CD4-positive, alpha-beta T cell treated with Interleukin-21 for 1 hour (primary cell): ENCODE data around the gene ZNF729.
"Not testable (repeated sequence)": the region's sequence is repeated elsewhere in the genome, so short reads cannot be mapped to it uniquely, and the experiment has no call there.

Experiments
- DNase-seq: peaks from one replicate; pipeline ENCODE4 v3.0.0-alpha.2; 2020

Gene ZNF729

GRCh38 chr19:22286151-22286810 is at the start of gene ZNF729:
ZNF729 (plus strand) TSS chr19:22286441; CDS start chr19:22286526, 85 bp downstream.
- no peak for DNase-seq

DNA sequence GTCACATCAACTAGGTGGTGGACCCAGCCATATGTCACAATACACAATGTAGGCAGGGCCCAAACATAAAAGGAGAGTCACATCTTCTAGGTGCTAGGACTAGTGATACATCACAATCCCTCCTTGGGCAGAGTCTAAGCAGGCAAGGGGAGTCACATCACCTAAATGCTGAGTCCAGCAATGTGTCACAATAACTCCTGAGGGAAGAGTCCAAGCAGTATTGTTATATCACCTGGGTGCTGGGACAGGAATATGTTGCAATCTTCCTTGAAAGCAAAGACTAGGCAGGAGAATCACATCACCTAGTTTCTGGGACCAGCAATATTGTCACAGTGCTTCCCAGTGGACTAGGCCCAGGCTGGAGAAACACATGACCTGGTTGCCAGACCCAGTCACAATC is 29.4 kb upstream of the ZNF729 start:
- no peak for DNase-seq

DNA sequence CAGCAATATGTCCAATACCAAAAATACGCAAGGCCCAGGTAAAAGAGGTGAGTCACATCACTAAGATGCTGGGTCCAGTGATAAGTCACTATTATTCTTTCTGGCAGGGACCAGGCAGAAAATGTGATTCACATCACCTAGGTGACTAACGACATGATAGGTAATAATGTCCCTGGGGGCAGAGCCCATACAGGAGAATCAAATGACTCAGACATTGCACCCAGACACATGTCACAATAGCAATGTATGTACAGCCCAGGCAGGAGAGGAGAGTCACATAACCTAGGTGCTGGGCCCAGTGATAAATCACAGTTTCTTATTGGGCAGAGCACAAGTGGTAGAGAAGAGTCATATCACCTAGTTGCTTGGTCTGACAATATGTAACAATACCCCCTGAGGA is 28.9 kb upstream of the ZNF729 start:
- no peak for DNase-seq

DNA sequence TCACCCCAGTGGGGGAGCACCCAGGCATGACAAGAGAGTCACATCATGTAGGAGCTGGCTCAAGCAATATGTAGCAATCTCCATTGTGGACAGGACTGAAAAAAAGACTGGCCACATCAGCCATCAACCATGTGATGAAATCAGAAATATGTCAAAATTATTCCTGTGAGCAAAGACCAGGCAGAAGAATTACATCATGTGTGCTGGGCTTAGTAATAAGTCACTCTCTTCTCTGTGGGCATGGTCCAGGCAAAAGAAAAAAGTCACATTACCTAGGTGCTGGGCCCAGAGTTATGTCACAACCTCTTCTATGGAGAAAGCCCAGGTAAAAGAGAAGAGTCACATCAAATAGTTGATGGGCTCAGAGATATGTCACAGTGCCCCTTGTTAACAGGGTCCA is 28.3 kb upstream of the ZNF729 start:
- DNase-seq = no peak

DNA sequence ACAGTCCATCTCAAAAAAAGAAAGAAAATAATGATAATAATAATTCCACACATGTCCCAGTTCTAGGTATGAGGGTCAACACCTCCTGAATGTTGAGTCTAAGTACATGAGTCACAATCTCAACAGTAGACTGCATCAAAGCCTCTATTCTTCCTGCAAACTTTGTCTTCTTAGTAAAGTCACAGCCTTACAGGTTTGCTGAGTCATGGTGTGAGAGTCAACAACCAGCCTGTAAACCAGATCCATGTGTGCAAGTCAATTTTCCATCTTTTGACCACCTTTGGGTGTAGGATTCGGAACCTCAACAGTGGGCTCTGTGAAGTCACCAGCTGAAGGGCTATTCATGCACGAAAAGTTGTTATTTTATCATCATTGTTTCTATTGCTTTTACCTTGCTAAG is 25.7 kb upstream of the ZNF729 start:
- DNase-seq = no peak

GRCh38 chr19:22261596-22261995 is 24.6 kb upstream of the ZNF729 start:
- no peak for DNase-seq

GRCh38 chr19:22263121-22263520 is 23.1 kb upstream of the ZNF729 start:
- DNase-seq = no peak

- DNase-seq = not testable (repeated sequence)
Observed at GRCh38 chr19:22321554-22321953, 35.3 kb downstream of the ZNF729 start.

- DNase-seq = no peak
Observed at GRCh38 chr19:22326219-22326618, 40.0 kb downstream of the ZNF729 start.

GRCh38 chr19:22327321-22327720 is 41.1 kb downstream of the ZNF729 start:
- no peak for DNase-seq

- no peak for DNase-seq
Observed at GRCh38 chr19:22331521-22331920, 45.3 kb downstream of the ZNF729 start.

GRCh38 chr19:22332924-22333323 is 46.7 kb downstream of the ZNF729 start:
- no peak for DNase-seq

GRCh38 chr19:22335716-22336115 is 49.5 kb downstream of the ZNF729 start:
- no peak for DNase-seq

DNA sequence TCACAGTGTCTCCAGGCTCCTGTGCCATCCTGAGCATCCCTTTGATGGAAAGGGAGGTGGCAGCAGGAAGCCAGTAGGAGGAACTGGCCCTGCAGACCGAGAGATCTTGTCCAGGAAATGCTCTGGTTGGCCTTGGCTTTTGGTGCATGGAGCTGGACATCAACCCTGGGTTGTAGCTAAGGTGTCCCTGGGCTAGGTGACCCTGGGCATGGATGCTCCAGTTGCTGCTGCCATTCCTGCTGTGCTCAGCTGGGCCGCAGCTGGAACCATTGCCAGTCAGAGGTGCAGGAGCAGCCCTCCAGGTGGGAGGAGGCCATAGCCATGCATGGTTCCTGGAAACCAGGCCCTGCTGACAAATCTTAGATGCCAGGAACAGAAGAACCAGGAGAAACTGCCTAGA is 68.4 kb downstream of the ZNF729 start:
- DNase-seq = no peak
